ENCODE results near the gene WDR81. TPM values are rescaled to one million over a fixed set of nuclear protein-coding genes. Genes with fewer than 3 reads are reported as not detected.

The WDR81 gene
- total and polyA plus RNA-seq, 10 of the 15 experiments (the other 5 are each of a cell fraction or from before 2014, with no cell fraction given) = 0.13 to 22.4 (median 7.3) TPM; not detected in 1

DNA sequence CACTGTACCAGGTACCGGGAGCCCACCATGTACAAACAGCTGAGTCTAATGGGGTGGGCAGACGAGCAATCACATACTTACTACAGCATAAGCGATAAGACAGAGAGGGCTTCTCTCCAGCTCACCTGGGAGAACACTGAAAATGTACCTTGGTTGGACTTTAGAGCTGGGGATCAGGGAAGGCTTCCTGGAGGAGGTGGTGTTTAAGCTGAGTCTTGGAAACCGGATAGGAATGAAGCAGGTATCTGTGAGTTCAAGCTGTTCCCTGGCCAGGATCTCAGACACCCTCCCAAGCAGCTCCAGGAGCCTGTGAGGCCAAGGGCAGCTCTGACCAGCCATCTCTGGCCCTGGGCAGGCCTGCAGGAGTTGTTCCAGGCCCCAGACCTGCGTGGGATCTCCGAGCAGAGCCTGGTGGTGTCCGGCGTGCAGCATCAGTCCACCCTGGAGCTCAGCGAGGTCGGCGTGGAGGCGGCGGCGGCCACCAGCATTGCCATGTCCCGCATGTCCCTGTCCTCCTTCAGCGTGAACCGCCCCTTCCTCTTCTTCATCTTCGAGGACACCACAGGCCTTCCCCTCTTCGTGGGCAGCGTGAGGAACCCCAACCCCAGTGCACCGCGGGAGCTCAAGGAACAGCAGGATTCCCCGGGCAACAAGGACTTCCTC lies 29.4 kb downstream of the WDR81 start:
- Histone ChIP-seq H3K4me1 (ENCODE audit: control insufficient read depth, insufficient read depth, low read length) (no peaks in the 10 kb centered on the region), H3K4me2 (ENCODE audit: control insufficient read depth, insufficient read depth) (no peak overlapping the region), H3K79me2 (ENCODE audit: control insufficient read depth, insufficient read depth, low read length) (no peaks in the 10 kb centered on the region), H3K9me3 (replicated peaks; ENCODE audit: control insufficient read depth, insufficient read depth, low read length) (no peaks in the 10 kb centered on the region), H2AFZ (ENCODE audit: control insufficient read depth, low read depth, low read length) (no peak overlapping the region), H3K36me3 (ENCODE audit: control insufficient read depth in 2 of 2, insufficient read depth in 2 of 2, low read length in 1 of 2) (no peaks in the 10 kb centered on the region), H4K20me1 (ENCODE audit: control insufficient read depth, insufficient read depth) (no peaks in the 10 kb centered on the region), H3K4me3 (no peak overlapping the region), H3K27me3 (replicated peaks in 1 of 2; ENCODE audit: control insufficient read depth in 2 of 2, insufficient read depth in 2 of 2, low read length in 1 of 2) (no peaks in the 10 kb centered on the region), H3K27ac (ENCODE audit: control insufficient read depth, insufficient read depth) (no peak overlapping the region), H3K9ac (ENCODE audit: control insufficient read depth, insufficient read depth, low read length) (no peak overlapping the region)
- RAD21 ChIA-PET (ENCODE audit: unreplicated experiment) = no interaction called here
- intact Hi-C loops (cut with micrococcal nuclease; ENCODE audit: unreplicated experiment) = no loop called here
- no TSS peak for BruUV-seq (replicated peaks)
- no peak for TF ChIP-seq IRF5 (IDR thresholded peaks at IDR 0.05; ENCODE audit: borderline replicate concordance)
- no peak for TF ChIP-seq YY1 (IDR thresholded peaks at IDR 0.05; ENCODE audit: low read depth, low read length)
- no peak for TF ChIP-seq HSF1 (IDR thresholded peaks at IDR 0.05; ENCODE audit: low read depth, low read length)
- no peak for TF ChIP-seq ZNF384 (IDR thresholded peaks at IDR 0.05; ENCODE audit: borderline replicate concordance, low read depth, low read length)
- no peak for TF ChIP-seq CREB1 (IDR thresholded peaks at IDR 0.05; ENCODE audit: low read depth)
- TF ChIP-seq SRF (IDR thresholded peaks at IDR 0.05; ENCODE audit: low read depth in 2 of 2, low read length in 2 of 2) = no peak
- DNase-seq (ENCODE audit: low read depth, low spot score) = no peak
- CTCF ChIA-PET = interaction anchor here (0.6 to 1.6 kb wide), 4 partner anchors 12 to 112 kb away, joined by 3 to 4 read pairs (median 3); no protein-coding TSS in a partner anchor
- WGBS (ENCODE audit: insufficient coverage, insufficient replicate concordance, low lambda C conversion rate, missing lambda C conversion rate) = 46% methylated on average over 23 of the region's 23 CpGs
- SMC1A ChIA-PET (ENCODE audit: uncharacterized antibody, unreplicated experiment) = interaction anchor here (0.9 to 1.9 kb wide), 2 partner anchors 12 to 30 kb away, joined by 4 to 5 read pairs; no protein-coding TSS in a partner anchor
- ATAC-seq = no peak
- POLR2A ChIA-PET = no interaction called here
- in situ Hi-C loops (cut with MboI) = no loop called here
- FAIRE-seq = no peak

All from GM12878 (cell line).